SU-DHL-6 (cell line): ENCODE results near the gene ZCCHC24.

Experiments used
- H2AFZ ChIP-seq: fragments of 200-600 bp; sonication (generic); 2 replicates; pipeline ENCODE4 v1.6.1; 2014; ENCODE audit warnings: low read depth, mild to moderate bottlenecking, moderate library complexity, mixed read lengths, antibody characterized with exemption, low read length; ENCODE audit not compliant: severe bottlenecking
- H3F3A ChIP-seq: fragments of 200-600 bp; shearing (Covaris generic); 2 replicates; pipeline ENCODE4 v1.6.0; 2016; ENCODE audit warnings: antibody characterized with exemption, mild to moderate bottlenecking; ENCODE audit not compliant: insufficient read depth
- H3K27ac ChIP-seq: fragments of 200-600 bp; sonication (generic); 2 replicates; pipeline ENCODE4 v1.5.1; 2016; ENCODE audit warnings: low read depth, mild to moderate bottlenecking, low read length, moderate library complexity, mixed read lengths
- H3K27me3 ChIP-seq: fragments of 200-600 bp; sonication (generic), shearing (Covaris generic); 2 replicates; pipeline ENCODE4 v1.6.0; 2014; ENCODE audit warnings: mild to moderate bottlenecking, low read length
- H3K36me3 ChIP-seq: fragments of 200-600 bp; sonication (generic); 2 replicates; pipeline ENCODE4 v1.6.1; 2014; ENCODE audit warnings: mild to moderate bottlenecking, low read length, mixed read lengths
- H3K4me2 ChIP-seq: fragments of 300-600, 200-600 bp; shearing (Covaris generic), sonication (generic); 2 replicates; pipeline ENCODE4 v1.6.0; 2014; ENCODE audit warnings: low read length, low read depth, mild to moderate bottlenecking; ENCODE audit not compliant: poor library complexity, severe bottlenecking
- H3K4me3 ChIP-seq: fragments of 200-600 bp; sonication (generic); 2 replicates; pipeline ENCODE4 v1.5.1; 2014; ENCODE audit warnings: antibody characterized with exemption, low read length, mild to moderate bottlenecking, mixed read lengths; ENCODE audit not compliant: insufficient read depth, poor library complexity, severe bottlenecking
- H3K79me2 ChIP-seq: fragments of 200-600 bp; sonication (generic); 2 replicates; pipeline ENCODE4 v1.6.1; 2014; ENCODE audit warnings: mild to moderate bottlenecking, low read length, moderate library complexity; ENCODE audit not compliant: insufficient read depth
- H3K9ac ChIP-seq: fragments of 200-600 bp; sonication (generic); 2 replicates; pipeline ENCODE4 v1.7.0; 2014; ENCODE audit warnings: mild to moderate bottlenecking, low read length
- H3K9me2 ChIP-seq: fragments of 200-600 bp; sonication (generic); replicated peaks from 2 replicates; pipeline ENCODE4 v1.6.1; 2014; ENCODE audit warnings: low read length; ENCODE audit not compliant: insufficient read depth
- H3K9me3 ChIP-seq: fragments of 200-600 bp; sonication (generic); 2 replicates; pipeline ENCODE4 v1.6.1; 2014; ENCODE audit warnings: low read length, mixed read lengths; ENCODE audit not compliant: insufficient read depth
- H4K20me1 ChIP-seq: fragments of 200-600 bp; sonication (generic); 2 replicates; pipeline ENCODE4 v1.6.1; 2014; ENCODE audit warnings: low read depth, mild to moderate bottlenecking, antibody characterized with exemption, low read length, moderate library complexity, mixed read lengths
- CTCF ChIP-seq: fragments of 200-600 bp; sonication (generic); IDR thresholded peaks from one replicate; pipeline ENCODE4 v1.5.1; 2017; ENCODE audit warnings: antibody characterized with exemption, mild to moderate bottlenecking, low read length, moderate library complexity; ENCODE audit not compliant: insufficient read depth, poor library complexity, severe bottlenecking
- EZH2phosphoT487 ChIP-seq: fragments of 200-600 bp; sonication (generic), shearing (Covaris generic); conservative IDR thresholded peaks from 2 replicates; pipeline ENCODE4 v1.6.1; 2018; ENCODE audit warnings: mild to moderate bottlenecking, antibody characterized with exemption, low read length, moderate library complexity, mixed read lengths

ZCCHC24 gene

GRCh38 chr10:79380946-79381721 lies 64.3 kb downstream of the ZCCHC24 start:
- H3K9ac ChIP-seq: no peak overlapping the region
- H3K9me3 ChIP-seq: no peaks in the 10 kb centered on the region
- no peak overlapping the region for H3K4me2 ChIP-seq
- TF ChIP-seq CTCF: no peak
- TF ChIP-seq EZH2phosphoT487: no peak
- H3K9me2 ChIP-seq: no peaks in the 10 kb centered on the region
- H3K4me3 ChIP-seq: no peak overlapping the region
- H4K20me1 ChIP-seq: no peaks in the 10 kb centered on the region
- no peak overlapping the region for H2AFZ ChIP-seq
- no peak overlapping the region for H3K27ac ChIP-seq
- H3F3A ChIP-seq: no peaks in the 10 kb centered on the region
- no peaks in the 10 kb centered on the region for H3K27me3 ChIP-seq
- no peaks in the 10 kb centered on the region for H3K36me3 ChIP-seq
- H3K79me2 ChIP-seq: no peaks in the 10 kb centered on the region

GRCh38 chr10:79380125-79380945 lies 65.1 kb downstream of the ZCCHC24 start:
- H3K4me2 ChIP-seq: no peak overlapping the region
- H4K20me1 ChIP-seq: no peaks in the 10 kb centered on the region
- H3K36me3 ChIP-seq: no peaks in the 10 kb centered on the region
- H3K9me2 ChIP-seq: no peaks in the 10 kb centered on the region
- TF ChIP-seq CTCF (no peak), EZH2phosphoT487 (no peak)
- H3K4me3 ChIP-seq: no peak overlapping the region
- H3K79me2 ChIP-seq: no peaks in the 10 kb centered on the region
- no peak overlapping the region for H3K27ac ChIP-seq
- no peaks in the 10 kb centered on the region for H3K9me3 ChIP-seq
- H3K9ac ChIP-seq: no peak overlapping the region
- H2AFZ ChIP-seq: no peak overlapping the region
- no peaks in the 10 kb centered on the region for H3F3A ChIP-seq
- no peaks in the 10 kb centered on the region for H3K27me3 ChIP-seq

- TF ChIP-seq CTCF (no peak), EZH2phosphoT487 (no peak)
- no peaks in the 10 kb centered on the region for H3K27me3 ChIP-seq
- H4K20me1 ChIP-seq: no peaks in the 10 kb centered on the region
- H3K79me2 ChIP-seq: no peaks in the 10 kb centered on the region
- H3K9me3 ChIP-seq: no peaks in the 10 kb centered on the region
- no peak overlapping the region for H3K27ac ChIP-seq
- H2AFZ ChIP-seq: no peak overlapping the region
- no peak overlapping the region for H3K4me2 ChIP-seq
- no peak overlapping the region for H3K9ac ChIP-seq
- no peaks in the 10 kb centered on the region for H3K36me3 ChIP-seq
- no peaks in the 10 kb centered on the region for H3K9me2 ChIP-seq
- no peak overlapping the region for H3K4me3 ChIP-seq
- no peaks in the 10 kb centered on the region for H3F3A ChIP-seq
Measured at GRCh38 chr10:79379512-79380124, 65.8 kb downstream of the ZCCHC24 start.
